ENCODE measurements around the gene ADAMTS17. TPM values are rescaled to one million over a fixed set of nuclear protein-coding genes. Genes with fewer than 3 reads are reported as not detected.

The ADAMTS17 gene
- total RNA-seq, 4 donors from 2014 or later, result 7.2 to 15.1 (median 8.9) TPM

GRCh38 chr15:100007609-100008008 lies 334.2 kb downstream of the ADAMTS17 start:
- Histone ChIP-seq H3K27me3 (no peaks in the 10 kb centered on the region), H3K9me3 (no peaks in the 10 kb centered on the region), H3K36me3 (no peaks in the 10 kb centered on the region), H3K4me3 (no peak overlapping the region), H3K4me1 (no peaks in the 10 kb centered on the region), H3K27ac (no peak overlapping the region)
- DNase-seq, result no peak
- TF ChIP-seq CTCF (IDR thresholded peaks at IDR 0.05) (no peak), POLR2A (IDR thresholded peaks at IDR 0.05) (no peak)

- no peak for TF ChIP-seq POLR2A (IDR thresholded peaks at IDR 0.05)
- no peak for TF ChIP-seq CTCF (IDR thresholded peaks at IDR 0.05)
- Histone ChIP-seq H3K36me3 (no peaks in the 10 kb centered on the region), H3K4me1 (no peaks in the 10 kb centered on the region), H3K27ac (no peak overlapping the region), H3K9me3 (no peaks in the 10 kb centered on the region), H3K4me3 (no peak overlapping the region), H3K27me3 (no peaks in the 10 kb centered on the region)
- DNase-seq, result no peak
Observed at GRCh38 chr15:100005715-100006114, 336.1 kb downstream of the ADAMTS17 start.

- H3K9me3 ChIP-seq, result no peaks in the 10 kb centered on the region
- H3K27me3 ChIP-seq, result no peaks in the 10 kb centered on the region
- H3K27ac ChIP-seq, result no peak overlapping the region
- TF ChIP-seq POLR2A (IDR thresholded peaks at IDR 0.05), result no peak
- TF ChIP-seq CTCF (IDR thresholded peaks at IDR 0.05), result no peak
- DNase-seq, result no peak
- H3K36me3 ChIP-seq, result no peaks in the 10 kb centered on the region
- no peaks in the 10 kb centered on the region for H3K4me1 ChIP-seq
- H3K4me3 ChIP-seq, result no peak overlapping the region
Observed at GRCh38 chr15:100005013-100005412, 336.8 kb downstream of the ADAMTS17 start.

GRCh38 chr15:100002787-100003536 lies 338.8 kb downstream of the ADAMTS17 start:
- Histone ChIP-seq H3K27ac (no peak overlapping the region), H3K9me3 (no peaks in the 10 kb centered on the region), H3K36me3 (no peaks in the 10 kb centered on the region), H3K27me3 (no peaks in the 10 kb centered on the region), H3K4me1 (no peaks in the 10 kb centered on the region), H3K4me3 (no peak overlapping the region)
- no peak for TF ChIP-seq CTCF (IDR thresholded peaks at IDR 0.05)
- no peak for TF ChIP-seq POLR2A (IDR thresholded peaks at IDR 0.05)
- DNase-seq, result no peak

- no peaks in the 10 kb centered on the region for H3K9me3 ChIP-seq
- no peak for TF ChIP-seq CTCF (IDR thresholded peaks at IDR 0.05)
- no peak for TF ChIP-seq POLR2A (IDR thresholded peaks at IDR 0.05)
- H3K4me3 ChIP-seq, result no peak overlapping the region
- no peak overlapping the region for H3K27ac ChIP-seq
- DNase-seq, result no peak
- H3K36me3 ChIP-seq, result no peaks in the 10 kb centered on the region
- no peaks in the 10 kb centered on the region for H3K27me3 ChIP-seq
- H3K4me1 ChIP-seq, result no peaks in the 10 kb centered on the region
Observed at GRCh38 chr15:100002086-100002620, 339.6 kb downstream of the ADAMTS17 start.
